Measurements from ENCODE around the gene KIRREL3.
"Not testable (repeated sequence)": the region's sequence is repeated elsewhere in the genome, so short reads cannot be mapped to it uniquely, and the experiment has no call there.

Gene KIRREL3

GRCh38 chr11:126400019-126400418 lies 600.6 kb downstream of the KIRREL3 start:
- no peak for DNase-seq (ENCODE audit: low read depth)

GRCh38 chr11:126398721-126399120 lies 601.8 kb downstream of the KIRREL3 start:
- no peak for DNase-seq (ENCODE audit: low read depth)

- DNase-seq (ENCODE audit: low read depth): no peak
Observed at GRCh38 chr11:126398296-126398695, 602.3 kb downstream of the KIRREL3 start.

GRCh38 chr11:126396965-126397364 lies 603.6 kb downstream of the KIRREL3 start:
- DNase-seq (ENCODE audit: low read depth): no peak

GRCh38 chr11:126396266-126396665 lies 604.3 kb downstream of the KIRREL3 start:
- not testable (repeated sequence) for DNase-seq (ENCODE audit: low read depth)

GRCh38 chr11:126395784-126396183 lies 604.8 kb downstream of the KIRREL3 start:
- DNase-seq (ENCODE audit: low read depth): not testable (repeated sequence)

- DNase-seq (ENCODE audit: low read depth): not testable (repeated sequence)
Observed at GRCh38 chr11:126394634-126395072, 605.9 kb downstream of the KIRREL3 start.

GRCh38 chr11:126394036-126394435 lies 606.5 kb downstream of the KIRREL3 start:
- DNase-seq (ENCODE audit: low read depth): no peak

- DNase-seq (ENCODE audit: low read depth): no peak
Observed at GRCh38 chr11:126393143-126393542, 607.4 kb downstream of the KIRREL3 start.

GRCh38 chr11:126392633-126393013 lies 607.9 kb downstream of the KIRREL3 start:
- no peak for DNase-seq (ENCODE audit: low read depth)

- DNase-seq (ENCODE audit: low read depth): no peak
Observed at GRCh38 chr11:126391970-126392632, 608.5 kb downstream of the KIRREL3 start.

- DNase-seq (ENCODE audit: low read depth): no peak
Observed at GRCh38 chr11:126391286-126391954, 609.1 kb downstream of the KIRREL3 start.

- DNase-seq (ENCODE audit: low read depth): no peak
Observed at GRCh38 chr11:126390272-126390867, 610.2 kb downstream of the KIRREL3 start.

GRCh38 chr11:126387857-126388256 lies 612.7 kb downstream of the KIRREL3 start:
- DNase-seq (ENCODE audit: low read depth): no peak

- DNase-seq (ENCODE audit: low read depth): not testable (repeated sequence)
Observed at GRCh38 chr11:126386729-126387071, 613.9 kb downstream of the KIRREL3 start.

- no peak for DNase-seq (ENCODE audit: low read depth)
Observed at GRCh38 chr11:126385991-126386728, 614.4 kb downstream of the KIRREL3 start.

- no peak for DNase-seq (ENCODE audit: low read depth)
Observed at GRCh38 chr11:126384449-126385070, 616.0 kb downstream of the KIRREL3 start.

- DNase-seq (ENCODE audit: low read depth): no peak
Observed at GRCh38 chr11:126383339-126384335, 616.9 kb downstream of the KIRREL3 start.

- DNase-seq (ENCODE audit: low read depth): not testable (repeated sequence)
Observed at GRCh38 chr11:126382641-126383040, 617.9 kb downstream of the KIRREL3 start.

- DNase-seq (ENCODE audit: low read depth): not testable (repeated sequence)
Observed at GRCh38 chr11:126381960-126382359, 618.6 kb downstream of the KIRREL3 start.

- no peak for DNase-seq (ENCODE audit: low read depth)
Observed at GRCh38 chr11:126380909-126381308, 619.7 kb downstream of the KIRREL3 start.

All from GM04503 (cell line).